CD4-positive, alpha-beta T cell treated with Interleukin-21 for 1 hour (primary cell): ENCODE measurements around the gene APLF.
"Not testable (repeated sequence)": the region's sequence is repeated elsewhere in the genome, so short reads cannot be mapped to it uniquely, and the experiment has no call there.

Experiments used
- DNase-seq: peaks from one replicate; pipeline ENCODE4 v3.0.0-alpha.2; 2020

The APLF gene

DNA sequence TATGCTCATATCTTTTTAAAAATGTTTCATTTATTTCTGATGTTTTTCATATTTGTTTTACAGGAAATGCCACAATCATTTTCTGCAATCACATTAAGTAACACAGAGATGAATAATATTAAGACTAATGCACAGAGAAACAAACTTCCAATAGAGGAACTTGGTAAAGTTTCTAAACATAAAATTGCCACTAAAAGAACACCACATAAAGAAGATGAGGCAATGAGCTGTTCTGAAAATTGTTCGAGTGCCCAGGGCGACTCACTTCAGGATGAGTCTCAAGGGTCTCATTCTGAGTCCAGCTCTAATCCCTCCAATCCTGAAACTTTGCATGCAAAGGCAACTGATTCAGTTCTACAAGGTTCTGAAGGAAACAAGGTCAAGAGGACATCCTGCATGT is 70.4 kb downstream of the APLF start:
- no peak for DNase-seq

DNA sequence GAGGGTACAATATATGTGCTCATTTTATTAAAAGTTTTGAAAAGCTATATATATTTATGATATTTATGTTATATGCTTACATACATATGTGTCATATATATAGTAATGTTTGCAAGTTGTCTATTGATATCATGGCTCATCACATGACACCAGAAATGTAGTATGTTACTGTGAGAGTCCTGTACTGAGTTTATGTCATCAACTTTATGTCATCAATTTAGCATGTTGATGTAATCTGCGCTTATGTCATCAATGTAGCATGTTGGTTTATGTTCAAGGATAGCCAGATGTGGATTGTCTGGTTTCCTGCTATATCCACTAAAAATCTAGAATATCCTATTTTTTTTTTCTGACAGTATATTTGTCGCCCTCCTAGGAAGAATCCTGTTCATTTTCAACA is 77.4 kb downstream of the APLF start:
- DNase-seq: no peak

DNA sequence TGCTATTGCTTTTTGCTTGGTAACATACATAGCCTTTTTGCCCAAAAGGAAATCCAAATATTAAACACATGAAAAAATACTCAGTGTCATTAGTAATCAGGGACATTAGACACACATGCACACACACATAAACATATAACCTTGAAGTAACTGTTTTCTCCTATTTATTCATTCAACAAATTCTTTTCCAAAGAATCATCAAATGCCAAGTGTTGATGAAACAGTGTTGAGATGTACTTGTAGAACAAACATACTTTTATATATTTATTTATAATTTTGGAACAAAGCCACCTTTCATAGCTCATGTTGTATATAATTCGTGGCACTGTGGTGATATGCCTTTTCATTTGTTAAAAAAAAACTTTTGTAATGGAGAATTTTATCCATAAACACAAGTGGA is 81.0 kb downstream of the APLF start:
- DNase-seq: no peak

DNA sequence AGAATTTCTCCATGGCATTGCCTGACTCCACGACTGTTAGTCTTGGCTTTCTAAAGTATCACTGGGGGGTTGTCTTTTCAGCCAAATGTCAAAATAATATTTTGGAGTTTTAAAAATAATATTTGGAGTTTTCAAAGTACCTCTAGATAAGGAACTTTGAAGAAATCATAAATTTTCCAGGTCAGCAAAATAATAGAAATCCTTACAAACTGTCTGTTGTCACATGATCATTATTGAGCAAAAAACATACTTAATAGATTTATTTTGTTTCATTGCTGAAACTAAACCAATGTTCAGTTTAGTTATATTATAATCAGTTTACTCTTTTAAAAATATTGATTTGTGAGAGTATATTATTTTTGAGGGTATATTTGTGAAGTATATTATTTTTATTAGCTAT is 85.7 kb downstream of the APLF start:
- DNase-seq: no peak

DNA sequence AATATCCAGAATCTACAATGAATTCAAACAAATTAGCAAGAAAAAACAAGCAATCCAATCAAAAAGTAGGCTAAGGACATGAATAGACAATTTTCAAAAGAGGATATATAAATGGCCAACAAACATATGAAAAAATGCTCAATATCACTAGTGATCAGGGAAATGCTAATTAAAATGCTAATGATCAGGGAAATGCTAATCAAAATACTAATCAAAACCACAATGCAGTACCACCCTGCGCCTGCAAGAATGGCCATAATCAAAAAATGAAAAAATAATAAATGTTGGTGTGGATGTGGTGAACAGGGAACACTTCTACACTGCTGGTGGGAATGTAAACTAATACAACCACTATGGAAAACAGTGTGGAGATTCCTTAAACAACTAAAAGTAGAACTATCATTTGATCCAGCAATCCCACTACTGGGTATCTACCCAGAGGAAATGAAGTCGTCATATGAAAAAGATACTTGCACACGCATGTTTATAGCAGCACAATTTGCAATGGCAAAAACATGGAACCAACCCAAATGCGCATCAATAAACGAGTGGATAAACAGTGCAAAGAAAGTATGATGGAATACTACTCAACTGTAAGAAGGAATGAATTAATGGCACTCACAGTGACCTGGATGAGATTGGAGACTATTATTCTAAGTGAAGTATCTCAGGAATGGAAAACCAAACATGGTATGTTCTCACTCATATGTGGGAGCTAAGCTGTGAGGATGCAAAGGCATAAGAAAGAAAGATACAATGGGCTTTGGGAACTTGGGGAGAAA is 88.2 kb downstream of the APLF start:
- not testable (repeated sequence) for DNase-seq

DNA sequence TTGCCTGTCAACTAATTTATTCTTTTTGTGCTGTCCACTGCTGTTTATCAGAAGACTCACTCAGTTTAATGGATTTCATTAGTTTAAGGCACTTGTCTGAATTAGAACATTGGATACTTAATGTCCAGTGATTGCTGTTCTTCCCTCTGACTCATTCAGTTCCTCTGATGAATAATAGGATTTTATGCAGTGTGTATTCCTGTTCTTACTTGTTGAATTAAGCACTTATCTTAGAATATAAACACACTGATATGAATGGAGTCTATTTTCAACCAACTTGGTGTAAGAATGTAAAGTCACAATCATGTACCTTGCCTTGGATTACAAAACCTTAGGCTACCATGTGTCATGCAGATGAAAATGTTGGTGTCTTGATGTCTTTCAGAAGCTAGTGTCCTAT is 89.0 kb downstream of the APLF start:
- no peak for DNase-seq

DNA sequence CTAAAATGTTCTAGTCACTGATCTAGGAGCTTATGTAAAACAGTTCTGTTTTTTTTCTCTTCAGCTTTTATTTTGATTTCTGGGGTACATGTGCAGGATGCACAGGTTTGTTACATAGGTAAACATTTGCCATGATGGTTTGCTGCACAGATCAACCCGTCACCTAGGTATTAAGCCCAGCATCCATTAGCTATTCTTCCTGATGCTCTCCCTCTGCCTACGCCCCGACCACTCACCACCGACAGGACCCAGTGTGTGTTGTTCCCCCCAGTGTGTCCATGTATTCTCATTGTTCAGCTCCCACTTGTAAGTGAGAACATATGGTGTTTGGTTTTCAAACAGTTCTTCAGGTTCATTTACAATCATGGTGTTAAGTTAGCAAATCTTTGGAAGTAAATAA is 91.2 kb downstream of the APLF start:
- no peak for DNase-seq

DNA sequence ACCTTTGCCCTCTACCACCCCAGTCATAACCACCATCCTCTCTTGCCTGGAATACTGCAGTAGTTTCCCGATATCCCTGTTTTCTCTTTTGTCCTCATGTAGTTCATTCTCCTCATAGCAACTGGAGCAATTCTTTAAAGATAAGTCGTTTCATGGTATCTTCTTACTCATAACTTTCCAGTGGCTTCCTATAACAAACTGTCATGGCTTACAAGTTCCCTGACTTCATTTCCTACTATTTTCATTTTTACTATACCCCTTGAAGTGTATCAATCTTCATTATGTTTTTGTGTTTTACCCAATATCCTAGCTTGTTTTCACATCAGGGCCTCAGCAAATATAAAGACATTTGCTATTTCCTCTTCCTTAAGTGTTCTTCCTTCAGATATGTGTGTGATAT is 92.3 kb downstream of the APLF start:
- no peak for DNase-seq

DNA sequence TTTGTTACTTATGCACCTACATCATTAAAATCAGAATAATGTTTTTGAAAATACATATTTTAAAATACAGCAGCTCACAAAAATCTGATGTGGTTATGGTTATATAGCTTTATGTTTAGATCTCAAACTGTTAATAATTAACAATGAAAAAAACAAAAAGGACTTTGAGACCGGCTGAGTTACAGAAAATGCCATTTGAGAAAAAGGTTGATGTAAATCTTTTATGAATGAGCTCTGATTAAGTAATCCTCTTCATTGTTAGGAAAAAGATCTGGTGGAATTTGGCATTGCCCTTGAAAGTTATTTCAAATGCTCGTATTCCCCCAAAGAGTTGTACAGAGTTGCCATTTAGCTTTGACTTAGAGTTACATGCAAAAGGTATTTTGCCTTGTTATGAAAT is 93.2 kb downstream of the APLF start:
- no peak for DNase-seq

DNA sequence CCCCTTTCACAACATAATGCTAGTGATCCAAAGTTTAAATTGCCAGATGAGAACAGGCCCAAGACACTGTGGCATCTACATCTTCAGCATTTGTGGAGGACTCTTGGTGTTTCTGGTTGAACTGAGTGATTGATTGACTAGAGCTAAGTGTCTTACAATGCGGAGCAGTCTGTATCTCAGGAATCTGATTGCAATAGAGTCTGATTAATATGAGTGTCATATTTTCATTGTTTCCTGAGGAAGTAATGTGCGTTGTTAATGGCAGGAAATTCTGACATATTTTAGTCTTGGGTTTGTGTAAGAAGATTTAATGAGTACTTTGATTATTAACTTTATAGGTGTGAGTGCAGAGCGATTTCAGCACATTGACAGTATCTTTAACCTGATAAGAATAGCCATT is 94.0 kb downstream of the APLF start:
- DNase-seq: no peak

DNA sequence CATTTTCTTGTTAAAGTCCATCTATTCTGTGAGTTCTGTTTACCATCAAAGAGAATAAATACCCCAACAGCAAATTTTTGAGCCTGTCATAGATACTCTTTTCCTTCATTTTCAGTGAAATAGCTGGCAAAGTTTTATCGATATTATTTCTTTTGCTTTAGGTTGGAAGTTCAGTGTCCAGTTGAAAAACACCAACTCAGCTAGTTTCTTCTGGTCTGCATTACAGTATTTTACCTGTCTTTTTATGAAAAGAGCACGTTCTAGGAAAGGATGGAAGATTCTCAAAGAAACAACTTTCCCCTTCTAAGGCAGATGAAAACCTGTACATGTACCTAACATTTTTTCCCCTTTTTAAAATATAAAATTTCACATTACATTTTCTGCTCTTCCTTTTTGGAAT is 95.5 kb downstream of the APLF start:
- DNase-seq: no peak

DNA sequence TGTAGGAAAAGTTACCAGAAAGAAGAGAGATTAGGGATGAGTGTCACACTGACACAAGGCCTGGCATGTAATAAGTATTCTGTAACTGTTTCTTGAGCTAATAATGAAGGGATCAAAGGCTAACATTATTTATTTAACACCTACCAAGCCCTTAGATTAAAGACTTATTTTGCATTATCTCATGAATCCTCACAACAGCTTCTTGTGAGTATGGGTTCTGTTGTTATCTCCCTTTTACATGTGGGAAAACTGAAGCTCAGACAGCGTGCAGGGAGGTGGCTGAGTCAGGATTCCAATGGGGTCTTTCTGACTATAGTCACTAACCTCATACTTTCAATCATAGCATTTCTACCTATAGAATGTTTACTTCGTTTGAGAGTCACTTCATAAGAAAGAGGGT is 97.0 kb downstream of the APLF start:
- DNase-seq: no peak

DNA sequence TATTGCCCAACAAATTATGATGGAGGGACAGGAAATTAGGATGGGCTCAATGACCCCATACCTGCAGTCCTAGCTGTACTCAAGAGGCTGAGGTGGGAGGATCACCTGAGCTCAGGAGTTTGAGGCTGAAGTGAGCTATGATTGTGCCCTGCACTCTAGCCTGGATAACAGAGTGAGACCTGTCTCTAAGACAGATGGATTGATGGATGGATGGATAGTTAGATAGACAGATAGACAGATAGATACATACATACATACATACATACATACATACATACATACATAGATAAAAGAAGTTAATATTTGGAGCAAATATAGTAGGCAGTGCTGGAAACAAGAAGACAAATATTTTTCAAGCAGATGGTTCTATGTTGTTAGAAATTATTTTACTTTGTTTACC is 97.9 kb downstream of the APLF start:
- DNase-seq: no peak

DNA sequence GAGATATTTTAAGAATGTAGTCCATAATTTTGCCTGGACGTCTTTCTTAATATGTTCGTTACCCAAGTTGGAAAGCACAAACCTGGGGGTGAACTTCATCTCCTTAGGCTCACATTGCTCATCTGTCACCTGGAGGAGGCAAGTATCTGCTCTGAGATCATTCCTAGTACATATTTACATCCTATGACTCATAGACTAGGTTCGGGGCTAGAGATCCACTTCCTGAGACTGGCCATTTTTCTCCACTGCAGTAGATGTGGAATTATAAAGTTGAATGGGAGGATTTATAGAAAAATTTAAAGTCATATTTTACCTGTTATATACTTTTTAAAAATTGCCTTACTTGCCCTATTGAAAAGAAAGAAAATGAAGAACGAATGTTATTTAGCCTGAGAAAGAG is 98.5 kb downstream of the APLF start:
- no peak for DNase-seq

DNA sequence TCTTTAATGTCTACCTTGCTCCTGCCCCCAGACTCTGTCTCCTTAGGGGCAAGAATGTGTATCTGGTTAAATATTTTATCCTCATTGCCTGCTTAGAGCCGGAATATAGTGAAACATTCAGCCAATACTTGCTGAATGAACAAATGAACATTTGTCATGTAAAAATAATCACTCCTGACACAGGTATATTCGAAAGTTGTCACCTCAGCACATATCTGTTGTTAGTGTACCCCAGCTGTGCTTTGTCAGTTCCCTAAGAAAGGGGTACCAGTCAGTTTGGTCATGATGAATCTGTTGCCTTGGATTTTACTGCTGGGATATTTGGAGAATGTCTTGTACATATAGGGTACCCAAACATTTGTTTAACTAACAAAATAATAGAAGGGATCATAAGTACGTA is 99.0 kb downstream of the APLF start:
- no peak for DNase-seq

DNA sequence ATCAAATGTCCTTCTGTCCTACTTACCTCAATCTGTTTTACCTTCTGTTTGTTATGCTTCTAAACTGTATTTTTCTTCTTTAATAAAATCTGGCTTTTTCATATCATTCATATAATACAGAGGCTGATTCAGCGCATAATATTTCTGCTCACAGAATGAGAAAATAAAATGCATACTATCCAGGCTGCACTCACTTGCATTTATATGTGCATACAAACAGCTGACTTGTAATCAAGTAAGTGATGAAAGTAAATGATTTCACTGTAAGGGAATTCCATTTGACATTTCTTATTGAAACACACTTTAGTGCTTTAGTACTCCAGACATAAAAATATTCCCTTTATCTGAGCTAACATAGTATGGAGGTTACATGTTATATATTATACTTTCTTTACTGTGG is 100.7 kb downstream of the APLF start:
- DNase-seq: no peak

DNA sequence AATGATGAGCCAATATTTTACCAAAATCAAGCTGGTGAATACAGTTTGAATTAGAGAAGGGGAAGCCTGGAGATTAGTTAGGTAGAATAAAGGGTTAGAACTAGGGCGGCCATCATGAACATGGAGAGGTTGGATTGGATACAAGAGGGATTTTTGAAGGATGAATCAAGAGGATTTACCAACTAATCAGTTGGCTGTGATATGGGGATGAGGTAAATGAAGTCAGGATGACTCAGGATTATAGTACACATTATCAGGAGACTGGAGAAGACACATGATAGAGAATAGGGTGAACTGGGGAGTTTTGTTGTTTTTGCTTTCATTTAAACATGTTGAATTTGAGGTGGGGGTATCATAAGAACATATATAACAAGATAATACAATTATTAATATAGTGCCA is 102.2 kb downstream of the APLF start:
- no peak for DNase-seq

DNA sequence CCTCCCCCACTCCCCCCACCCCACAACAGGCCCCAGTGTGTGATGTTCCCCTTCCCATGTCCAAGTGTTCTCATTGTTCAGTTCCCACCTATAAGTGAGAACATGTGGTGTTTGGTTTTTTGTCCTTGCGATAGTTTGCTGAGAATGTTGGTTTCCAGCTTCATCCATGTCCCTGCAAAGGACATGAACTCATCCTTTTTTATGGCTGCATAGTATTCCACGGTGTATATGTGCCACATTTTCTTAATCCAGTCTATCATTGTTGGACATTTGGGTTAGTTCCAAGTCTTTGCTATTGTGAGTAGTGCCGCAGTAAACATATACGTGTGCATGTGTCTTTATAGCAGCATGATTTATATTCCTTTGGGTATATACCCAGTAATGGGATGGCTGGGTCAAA is 103.0 kb downstream of the APLF start:
- DNase-seq: not testable (repeated sequence)

DNA sequence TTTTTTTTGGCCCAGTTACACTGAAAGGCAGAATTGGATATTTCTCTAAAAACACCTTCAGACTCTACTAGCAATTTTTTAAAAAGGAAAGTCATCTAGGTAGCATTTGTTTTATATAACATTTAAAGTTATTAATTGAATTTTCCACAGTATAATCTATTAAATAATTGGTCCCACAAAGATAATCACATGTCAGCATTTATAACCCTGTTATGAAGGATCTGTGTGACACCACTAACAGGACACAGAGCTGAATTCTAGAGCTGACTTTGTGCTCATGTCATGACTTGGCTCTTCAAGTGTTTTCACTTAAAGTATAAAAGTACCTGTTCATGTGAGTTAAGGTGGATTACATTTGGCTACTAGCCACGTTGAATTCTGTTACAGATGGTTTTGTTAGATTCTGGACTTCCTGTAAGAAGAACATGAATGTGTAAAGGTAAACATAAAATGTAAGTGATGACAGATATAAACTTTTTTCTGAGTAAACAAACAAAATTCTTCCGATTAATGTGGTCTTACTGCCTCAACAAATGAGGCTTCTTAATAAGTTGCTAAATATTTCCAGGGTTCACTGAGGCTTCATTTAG is 106.9 kb downstream of the APLF start:
- DNase-seq: no peak

DNA sequence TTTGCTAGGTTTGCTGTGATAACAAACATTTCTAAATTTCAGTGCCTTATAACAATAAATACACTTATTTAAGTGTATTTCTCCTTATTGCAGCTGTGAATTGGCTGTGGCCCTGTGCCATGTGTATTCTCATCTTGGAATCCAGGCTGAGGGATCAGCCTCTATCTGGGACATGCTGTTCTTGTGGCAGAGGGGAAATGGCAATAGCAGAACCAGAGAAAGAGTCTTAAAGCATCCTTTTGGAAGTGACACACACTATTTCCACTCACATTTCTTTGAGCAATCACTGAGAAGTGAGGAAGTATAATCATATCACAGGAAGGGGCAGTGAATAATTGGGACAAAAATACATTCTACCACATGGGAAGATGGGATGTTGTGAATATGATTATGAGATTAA is 109.8 kb downstream of the APLF start:
- DNase-seq: no peak

DNA sequence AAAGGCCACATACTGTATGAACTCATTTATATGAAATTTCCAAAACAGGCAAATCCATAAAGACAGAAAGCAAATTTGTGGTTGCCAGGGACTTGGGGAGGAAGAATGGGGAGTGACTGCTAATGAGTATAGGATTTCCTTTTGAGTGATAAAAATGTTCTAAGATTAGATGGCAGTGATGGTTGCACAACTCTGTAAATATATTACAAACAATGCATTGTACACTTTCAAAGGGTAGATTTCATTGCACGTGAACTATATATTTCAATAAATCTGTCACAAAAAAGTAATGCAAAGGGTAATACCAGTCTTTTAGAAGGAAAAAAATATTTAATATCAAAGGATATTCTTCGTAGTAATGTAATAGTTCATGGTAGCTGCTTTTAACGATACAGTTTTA is 112.3 kb downstream of the APLF start:
- DNase-seq: no peak

DNA sequence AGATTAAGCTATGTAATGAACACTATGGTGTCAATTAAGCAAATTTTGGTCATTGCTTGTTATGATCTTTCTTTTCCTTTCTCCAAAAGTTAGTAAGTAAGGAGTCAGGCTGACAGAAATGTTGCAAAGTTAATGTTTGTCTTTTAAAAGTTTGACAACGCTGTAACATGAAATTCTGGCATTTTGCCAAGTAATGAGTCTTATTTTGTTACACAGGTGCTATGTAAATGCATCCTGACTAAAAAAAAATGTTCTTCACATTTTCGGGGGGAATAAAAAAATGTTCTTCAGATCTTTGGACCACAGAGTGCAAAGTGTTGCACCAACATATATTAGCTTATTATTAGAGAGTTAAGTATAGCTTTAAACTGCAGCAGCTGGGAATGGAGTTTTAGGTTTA is 121.2 kb downstream of the APLF start:
- no peak for DNase-seq

DNA sequence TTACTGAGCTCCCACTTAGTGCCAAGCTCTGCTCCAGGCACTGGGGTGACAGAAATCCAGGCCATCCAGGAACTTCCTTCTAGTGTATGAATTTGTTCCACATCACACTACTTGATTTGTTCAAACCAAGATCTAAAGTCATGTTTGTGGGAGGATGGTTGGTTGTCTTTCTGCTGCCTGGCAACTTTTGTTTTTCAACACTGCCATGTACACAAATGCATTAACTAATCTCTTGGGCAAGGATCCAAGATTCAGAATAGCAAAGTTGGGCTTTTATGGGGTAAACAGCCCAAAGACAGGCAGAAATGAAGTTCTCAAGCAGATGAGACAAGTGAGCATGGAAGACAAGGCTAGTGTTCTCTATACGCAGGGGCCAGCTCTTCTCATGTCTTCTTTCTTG is 122.6 kb downstream of the APLF start:
- no peak for DNase-seq

DNA sequence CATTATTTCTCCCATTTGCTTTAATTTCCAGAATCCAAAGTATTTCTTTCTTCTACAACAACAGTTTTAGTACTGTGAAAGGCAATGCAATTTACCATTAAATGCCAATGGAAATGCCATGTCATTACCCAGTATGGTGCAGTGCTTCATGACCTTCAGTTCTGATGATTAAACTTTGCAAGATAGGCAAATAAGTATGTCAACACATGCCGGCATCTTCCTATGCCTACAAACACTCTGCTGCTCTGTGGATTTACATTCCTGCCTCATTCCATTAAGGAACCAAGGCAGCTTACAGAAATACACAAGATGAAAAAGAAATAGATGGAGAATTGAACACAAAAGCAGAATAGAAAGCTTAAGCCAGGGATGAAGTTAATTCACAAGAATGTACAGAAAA is 123.3 kb downstream of the APLF start:
- no peak for DNase-seq

DNA sequence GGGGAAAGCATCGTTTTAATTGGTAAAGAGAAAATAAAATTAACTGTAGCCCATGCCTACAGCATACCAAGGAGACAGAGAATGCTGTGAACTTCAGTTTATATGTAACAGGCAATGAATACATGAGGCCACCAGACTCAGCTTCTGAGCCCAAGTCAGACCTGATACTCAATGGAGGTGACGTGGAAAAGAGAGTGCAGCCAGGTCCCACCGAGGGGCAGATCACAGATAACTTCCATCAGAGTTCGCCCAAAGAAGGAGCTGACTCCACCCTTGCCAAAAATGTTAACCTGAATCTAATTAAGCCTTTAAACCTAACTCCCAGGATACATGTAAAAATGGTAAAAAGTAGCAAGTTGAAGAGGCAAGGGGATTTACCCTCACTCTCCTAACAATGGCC is 123.8 kb downstream of the APLF start:
- no peak for DNase-seq
